HG03442 (cell line): ENCODE data around the gene ORM1.
A peak's percentile ranks its signal among the peaks of the same experiment; 100 is the strongest.

Experiments used
- ATAC-seq: cut with Tn5 transposase; IDR thresholded peaks from one replicate; pipeline ENCODE4 v1.9.1; 2021; ENCODE audit warnings: mild to moderate bottlenecking, moderate library complexity; ENCODE audit not compliant: unreplicated experiment

Gene ORM1

DNA sequence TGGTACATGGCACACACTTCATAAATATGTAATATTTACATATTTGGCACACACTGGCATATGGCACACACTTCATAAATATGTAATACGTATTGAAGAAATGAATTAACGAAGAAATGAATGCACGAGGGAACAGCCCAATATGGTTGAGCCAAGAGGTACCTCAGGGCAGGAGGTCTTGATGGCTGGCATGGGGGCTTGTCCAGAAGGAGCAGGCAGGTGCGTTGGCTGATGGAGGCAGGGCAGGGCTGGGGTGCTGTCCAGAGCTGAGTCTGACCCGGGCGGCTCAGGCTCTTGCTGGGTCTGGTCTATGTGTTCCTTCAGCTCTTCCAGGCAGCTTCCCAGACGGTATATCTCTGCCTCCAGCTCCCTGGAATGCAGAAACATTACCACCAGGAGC is 38.6 kb downstream of the ORM1 start:
- ATAC-seq, result no peak

DNA sequence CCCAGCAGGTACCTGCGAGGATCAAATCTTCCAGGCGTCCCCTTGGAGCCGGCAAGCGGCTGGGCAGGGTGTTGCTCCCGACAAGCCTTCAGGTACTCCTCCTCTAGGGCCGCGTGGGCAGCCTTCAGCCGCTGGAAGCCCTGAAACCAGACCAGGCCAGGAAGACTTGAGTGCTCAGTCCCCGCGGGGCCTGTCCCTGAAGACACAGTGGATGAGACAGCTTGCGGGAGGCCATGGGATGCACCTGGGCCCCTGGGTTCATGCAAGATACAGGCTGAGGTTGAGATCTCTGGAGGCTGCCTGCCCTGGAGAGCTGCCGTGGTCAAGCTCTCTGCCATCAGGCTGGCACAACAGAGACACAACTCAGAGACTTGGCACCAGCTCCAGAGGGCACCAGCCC is 39.5 kb downstream of the ORM1 start:
- ATAC-seq, result no peak

DNA sequence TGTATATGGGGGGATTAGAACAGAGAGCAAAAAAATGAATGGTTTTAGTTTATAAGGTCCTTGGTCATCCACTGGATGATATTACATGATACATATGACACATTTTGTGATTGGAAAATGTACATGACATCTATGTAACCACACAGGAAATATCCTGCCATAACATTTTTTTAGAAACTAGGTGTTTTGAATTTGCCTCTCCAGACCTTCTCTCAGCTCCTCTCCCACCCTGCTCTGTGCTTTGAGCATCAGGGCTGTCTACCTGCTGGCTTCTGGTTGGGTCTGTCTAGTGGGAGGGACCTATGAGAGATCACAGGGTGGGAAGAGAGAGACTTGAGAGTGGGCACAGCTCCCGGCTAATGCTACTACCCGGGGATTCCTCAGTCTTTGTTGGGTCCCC is 40.5 kb downstream of the ORM1 start:
- ATAC-seq, result no peak

DNA sequence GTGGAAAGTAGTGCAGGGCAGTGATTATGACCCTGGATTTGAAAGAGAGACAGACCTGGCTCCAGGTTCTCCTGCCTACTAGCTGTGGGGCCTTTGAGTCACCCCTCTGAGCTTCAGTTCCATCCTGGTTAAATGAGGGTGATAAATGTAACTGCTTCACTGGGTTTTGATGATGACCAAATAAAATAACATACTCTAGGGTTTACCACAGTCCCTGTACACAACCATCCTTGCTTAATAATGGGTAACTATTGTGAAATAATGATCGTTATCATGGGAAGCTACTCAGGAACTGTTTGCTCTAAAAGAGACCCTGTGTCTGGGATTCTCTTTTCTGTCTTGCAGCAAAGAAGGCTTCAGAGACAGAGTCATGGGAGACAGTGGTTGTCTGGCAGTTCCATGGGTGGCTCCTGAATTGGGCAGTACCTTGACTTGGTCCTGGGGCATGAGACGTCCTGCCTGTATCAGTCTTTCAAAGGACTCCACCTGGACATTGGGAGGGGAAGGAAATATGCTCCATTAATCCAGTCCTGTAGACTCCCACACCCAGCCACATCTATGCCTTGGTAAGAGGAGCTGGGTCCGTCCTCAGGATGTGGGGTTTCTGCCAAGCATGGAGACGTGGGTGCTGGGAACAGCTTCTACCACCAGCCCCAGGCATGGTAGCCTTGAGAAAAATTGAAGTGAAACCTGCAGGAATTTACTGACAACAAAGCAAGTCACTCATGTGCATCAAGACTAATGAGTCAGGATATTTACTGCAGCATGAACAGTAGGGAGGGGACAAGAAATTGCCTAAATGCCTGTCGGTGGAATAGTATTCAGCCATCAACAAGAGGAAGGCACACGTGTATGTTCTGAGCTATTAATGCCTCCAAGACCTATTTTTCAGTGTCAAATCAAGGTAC is 41.5 kb downstream of the ORM1 start:
- ATAC-seq, result no peak

DNA sequence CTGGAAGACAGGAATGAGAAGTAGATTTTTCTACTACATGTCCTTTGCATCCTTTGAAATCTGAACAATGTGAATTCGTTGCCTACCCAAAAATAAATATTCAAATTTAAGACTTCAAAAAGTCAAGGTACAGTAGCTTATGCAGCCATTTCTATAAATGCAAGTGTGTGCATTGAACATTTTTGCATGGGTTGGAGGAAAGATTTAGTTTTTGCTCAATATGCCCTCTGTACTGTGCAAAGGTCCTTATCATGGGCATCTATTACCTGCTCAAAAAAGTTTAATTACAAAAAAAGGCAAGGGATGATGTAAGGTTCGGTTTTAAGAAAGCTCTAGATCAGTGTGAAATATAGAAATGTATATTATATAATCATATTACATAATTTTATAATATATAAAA is 42.3 kb downstream of the ORM1 start:
- no peak for ATAC-seq

DNA sequence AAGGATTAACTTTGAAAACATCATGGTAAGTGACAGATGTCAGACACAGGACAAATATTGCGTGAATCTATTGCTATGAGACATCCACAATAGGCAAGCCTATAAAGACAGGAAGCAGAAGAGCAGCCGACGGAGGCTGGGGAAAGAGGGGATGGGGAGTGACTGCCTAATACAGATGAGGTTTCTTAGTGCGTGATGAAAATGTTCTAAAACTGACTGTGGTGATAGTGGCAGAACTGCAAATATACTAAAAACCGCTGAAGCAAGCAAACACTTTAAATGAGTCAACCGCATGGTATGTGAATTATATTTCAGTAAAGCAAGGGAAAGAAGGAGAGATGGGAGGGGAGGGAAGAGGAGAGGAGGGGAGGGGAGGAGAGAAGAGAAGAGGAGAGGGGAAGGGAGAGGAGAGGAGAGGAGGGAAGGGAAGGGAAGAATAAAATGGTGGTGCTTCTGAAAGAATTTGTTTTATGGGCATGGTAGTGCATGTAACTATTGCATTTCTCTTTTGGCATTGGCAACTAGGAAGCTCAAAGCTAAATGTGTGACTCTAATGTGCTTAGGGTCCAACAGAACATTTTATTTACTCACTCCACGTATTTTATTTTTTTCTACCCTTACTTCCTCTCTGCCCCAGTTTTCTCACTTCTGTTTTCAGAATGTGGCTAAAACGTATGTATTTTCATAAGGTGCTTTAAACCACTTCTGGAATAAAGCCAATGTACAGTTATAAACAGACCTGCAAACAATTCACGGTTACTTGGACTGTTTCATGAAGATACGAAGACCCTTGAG is 43.6 kb downstream of the ORM1 start:
- peak; percentile 55 for ATAC-seq

DNA sequence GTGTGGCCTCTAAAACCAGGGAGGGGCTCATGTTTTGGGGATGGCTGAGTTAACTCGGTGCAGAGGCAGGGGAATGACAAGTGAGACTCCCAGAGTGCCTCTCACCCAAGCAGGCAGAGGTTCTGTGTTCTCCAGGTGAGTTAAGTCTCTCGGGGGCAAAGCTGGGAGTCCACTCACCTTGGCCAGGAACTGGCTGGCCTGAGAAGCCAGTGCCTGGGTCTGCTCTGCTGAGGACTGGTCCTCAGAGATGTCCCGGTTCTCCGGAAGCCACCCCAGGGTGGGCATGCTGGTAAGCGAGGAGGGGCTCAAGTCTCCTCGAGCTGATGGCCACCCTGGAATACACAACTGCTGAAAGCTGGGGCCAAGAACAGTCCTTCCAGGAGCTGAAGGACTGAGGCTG is 44.5 kb downstream of the ORM1 start:
- ATAC-seq, result no peak

DNA sequence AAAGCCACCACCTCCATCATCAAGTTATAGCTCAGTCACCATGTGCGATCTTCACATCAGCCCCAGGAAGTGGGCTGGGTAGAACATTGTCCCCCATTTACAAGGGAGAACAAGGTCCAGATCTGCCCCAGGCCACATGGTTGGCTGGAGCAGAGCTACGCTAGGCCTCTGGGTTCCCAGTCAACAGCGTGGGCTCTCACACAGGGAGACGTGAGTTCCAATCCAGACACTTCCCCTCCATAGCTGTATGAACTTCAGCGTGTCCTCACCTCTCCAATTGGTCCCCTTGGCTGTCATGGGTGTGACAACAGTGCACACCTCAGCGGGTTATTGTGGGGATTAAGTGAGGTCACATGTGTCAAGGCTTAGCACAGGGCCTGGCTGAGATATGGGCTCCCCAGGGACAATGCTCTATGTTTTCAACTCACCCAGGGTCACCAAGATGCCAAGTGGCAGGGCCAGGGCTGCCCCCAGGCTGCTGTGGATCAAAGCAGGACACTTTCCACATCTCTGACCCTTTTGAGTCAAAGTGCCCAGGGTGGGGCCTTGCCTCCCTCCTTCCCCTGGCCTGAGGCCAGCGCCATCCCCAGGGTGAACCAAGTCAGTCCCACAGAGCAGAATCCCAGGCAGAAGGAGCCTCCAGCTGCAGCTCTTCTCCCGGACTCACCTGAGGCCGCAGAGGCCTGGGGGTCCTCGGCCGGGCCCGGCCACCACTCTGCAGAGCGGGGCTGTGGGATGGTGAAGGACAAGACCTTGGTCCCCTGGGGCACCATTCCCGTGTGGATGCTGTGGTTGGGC is 45.1 kb downstream of the ORM1 start:
- no peak for ATAC-seq

DNA sequence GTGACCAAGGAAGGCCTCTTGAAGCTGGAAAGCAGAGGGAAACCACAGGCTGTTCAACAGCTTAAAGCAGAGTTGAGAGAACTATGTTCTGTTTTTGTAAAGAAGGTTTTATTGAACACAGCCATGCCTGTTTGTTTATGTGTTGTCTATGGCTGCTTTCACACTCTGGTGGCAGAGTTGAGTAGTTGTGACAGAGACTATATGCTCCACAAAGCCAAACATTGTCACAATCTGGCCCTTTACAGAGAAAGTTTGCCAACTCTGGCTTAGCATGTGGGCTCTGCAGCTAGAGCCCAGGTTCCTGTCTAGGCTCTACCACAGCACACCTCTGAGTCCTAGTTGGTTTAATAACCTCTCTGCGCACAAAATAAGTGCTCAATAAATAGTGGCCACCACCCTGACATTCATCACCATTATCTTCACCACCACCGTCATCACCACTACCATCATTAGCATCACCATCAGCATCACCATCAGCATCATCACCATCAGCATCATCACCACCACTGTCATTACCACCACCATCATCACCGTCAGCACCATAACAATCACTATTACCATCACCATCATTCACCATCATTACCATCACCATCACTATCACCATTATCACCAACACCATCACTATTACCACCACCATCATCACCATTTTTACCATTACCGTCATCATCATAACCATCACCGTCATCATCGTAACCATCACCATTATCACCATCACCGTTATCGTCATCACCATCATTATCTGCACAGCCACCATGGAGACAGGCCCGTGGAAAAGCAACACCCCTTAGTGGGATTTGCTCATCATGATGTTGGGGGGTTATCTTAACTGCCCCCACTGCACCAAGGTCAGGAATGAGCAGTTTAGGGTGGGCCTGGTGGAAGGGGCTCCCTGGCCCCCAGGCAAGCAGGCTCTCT is 46.6 kb downstream of the ORM1 start:
- ATAC-seq, result no peak

DNA sequence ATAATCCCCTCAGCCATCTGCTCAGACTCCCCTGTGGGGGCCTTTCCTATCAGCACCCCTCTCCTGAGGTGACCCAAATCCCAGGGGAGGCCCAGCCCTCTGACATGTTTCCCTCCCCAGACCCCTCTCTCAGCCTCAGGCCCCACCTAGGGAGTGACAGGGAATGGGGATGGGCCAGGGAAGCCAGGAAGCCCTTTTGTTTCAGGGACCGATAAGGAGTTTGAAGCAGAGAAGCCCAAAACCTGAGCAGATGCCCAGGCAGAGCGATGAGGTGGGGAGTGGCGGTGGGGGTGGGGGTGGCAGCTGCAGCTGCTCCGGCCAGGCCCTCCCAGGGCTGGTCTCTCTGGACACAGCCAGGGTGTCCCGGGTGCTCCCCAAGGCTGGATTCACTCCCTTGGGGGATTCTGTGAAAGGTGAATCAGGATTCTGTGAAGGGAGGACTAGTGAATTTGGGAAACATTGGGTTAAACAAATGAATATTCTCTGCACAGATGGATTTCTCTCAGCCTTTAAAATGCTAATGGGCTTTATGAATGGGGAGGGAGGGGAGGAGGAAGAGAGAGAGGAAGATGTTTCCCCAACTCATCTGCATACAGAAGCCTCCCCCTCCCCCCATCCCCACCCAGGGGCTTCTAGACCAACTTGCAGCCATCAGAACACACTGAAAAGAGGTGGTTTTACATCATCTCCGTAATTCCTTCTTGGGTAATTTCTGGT is 47.5 kb downstream of the ORM1 start:
- no peak for ATAC-seq

DNA sequence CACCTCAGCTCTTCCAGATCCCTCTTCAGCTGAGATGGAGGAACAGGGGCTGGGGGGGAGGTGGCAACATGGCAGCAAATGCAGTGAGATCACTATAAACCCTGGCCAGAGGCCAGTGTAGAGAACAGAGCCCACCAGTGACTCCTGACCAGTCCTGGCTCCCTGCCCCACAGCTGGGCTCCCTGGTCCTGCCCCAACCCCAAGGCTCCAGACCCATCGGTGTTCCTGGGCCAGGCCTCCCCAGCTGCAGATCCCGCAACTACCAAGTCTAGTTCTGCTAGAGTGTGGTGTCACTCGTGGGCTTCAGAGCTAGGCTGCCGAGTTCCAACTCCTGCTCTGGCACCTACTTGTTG is 48.0 kb downstream of the ORM1 start:
- ATAC-seq, result no peak

DNA sequence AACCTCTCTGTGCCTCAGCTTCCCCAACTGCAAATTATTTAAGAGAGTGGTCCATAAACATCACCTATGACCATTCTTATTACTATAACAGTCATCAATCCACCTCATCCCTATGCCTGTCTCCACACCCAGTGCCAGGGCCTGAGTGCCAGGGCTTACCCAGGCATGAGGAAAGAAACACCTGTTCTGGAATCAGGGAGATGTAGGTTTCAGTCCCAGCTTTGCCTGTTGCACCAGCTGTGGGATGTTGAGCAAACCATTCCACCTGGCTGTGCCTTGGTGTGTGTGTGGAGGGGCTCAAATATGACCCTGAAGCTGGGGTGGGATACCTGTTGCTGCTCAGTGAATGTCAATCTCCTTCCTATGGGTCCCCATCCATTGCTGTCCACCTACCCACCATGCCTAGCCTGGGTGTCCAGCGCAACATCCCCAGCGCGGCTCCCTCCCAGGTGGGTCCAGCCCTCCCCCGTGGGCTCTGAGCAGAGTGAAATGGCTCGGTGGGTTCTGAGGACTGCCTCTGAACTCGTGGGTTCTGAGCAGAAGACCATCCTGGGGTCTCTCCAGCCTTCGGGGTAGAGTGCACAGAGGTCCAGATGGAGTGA is 48.5 kb downstream of the ORM1 start:
- ATAC-seq, result no peak

DNA sequence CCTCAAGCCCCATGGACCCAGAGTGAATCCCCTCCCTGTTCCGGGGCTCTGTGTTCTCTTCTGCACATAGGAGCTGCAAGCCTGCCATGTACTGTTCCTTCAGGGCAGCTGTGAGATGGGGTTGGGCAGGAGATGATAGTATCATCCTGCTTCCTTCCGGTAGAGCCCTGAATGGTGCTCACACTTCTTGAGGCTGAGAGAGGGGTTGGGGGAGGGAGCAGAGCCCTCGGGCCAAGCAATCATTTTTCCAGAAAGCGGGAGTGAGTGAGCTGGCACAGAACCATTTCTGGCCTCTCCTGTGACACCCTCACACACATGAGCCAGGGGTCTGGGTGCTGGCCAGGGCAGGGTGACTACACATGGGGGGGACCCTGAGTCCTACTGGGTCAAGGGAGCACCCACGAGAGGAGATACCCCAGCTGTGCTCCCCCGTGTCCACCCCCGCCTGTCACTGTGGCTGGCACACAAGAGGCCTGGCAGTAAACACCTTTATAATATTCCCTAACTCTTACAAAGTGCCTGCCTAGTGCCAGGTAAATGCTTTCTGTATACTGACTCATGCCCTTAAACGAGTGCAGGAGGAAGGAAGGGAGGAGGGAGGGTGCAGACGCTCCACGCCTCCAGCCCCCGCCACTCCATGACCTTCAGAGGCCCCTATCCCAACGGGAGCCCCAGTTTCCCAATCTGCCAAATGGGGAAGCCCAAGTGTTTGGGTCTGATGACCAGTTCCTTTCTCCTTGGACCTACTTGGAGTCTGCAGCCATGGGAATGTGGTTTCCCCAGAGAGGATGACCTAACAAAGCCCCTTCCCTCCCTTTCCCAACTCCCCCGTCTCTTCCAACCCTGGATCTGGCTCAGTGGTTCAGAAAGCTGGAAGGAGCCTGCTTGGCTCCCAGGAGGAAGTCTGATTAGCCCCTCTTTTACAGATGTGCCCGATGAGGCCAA is 49.3 kb downstream of the ORM1 start:
- no peak for ATAC-seq

DNA sequence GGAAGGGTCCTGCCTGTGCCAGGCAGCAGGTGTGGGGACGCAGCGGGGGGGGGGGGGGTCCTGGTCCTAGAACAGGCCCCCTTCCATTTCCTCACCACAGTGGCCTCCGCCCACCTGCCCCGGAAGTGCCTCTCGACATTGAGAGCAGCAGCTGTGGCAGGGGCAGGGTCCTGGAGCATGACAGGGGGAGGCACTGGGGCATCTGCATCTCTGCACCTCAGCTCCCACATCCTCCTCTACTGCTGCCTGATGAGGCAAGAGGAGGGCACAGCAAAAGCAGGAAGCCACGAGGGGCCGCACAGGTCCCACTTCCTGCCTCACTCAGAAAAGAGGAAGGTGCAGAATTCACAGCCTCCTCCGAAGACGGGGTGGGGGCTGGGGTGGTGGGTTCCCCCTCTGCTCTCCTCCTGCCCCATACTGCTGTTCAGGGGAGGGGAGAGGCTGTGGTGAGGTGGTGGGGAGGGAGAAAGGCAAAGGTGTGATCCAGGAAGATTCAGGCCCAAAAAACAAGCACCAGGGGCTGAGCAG is 50.1 kb downstream of the ORM1 start:
- ATAC-seq, result peak; percentile 92

DNA sequence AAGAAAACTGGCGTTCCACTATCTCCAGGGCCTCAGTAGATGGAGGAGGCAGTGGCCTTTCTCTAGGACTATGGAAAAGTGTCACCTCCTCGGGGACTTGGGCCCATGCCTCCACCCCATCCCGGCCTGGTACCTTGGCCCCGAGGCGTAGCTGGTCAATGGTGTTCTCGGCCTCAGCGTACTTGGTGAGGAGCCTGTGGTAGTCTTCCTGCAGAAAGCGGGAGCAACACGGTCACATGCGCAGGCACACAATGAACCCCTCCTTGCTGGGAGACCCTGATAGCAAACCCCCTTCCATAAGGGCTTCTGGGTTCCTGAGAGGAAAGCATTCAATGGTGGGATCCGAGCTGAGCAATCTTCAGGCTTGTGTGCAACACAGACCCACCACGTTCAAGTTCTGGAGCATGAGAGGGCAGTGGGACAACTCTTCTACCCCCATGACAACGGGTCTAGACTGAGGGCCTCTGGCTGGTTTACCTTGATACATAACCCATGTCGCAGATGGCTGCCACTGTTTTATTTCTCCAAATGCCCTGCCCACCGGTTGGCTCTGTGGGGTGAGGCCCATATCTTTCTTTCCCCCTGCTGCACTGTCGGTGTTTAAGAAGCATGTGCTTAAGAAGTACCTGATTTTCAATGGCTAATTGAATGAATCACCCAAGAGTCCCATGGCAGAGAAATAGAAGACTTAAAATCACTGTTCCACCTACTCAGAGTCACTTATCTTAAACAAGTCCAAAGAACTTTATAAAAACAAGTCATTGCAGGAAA is 51.2 kb downstream of the ORM1 start:
- no peak for ATAC-seq

DNA sequence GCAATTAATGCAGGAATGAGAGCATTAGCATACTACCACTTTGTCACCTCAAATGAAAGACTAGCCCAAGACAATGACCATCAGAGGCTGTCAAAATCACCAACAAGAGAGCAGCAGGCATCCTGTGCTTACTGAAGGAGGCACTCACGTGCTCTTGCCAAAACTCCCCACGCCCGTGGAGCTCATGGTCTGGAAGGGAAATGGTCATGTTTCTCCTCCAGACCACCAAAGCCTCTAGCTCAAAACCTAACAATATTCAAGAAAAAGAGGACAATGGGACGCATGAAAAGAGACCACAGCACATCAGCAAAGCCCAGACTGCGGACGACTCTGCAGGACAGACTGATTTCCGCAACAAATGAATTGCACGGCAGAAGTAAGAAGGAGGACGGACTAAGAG is 52.0 kb downstream of the ORM1 start:
- no peak for ATAC-seq
